ENCODE measurements around the gene GIT2. TPM values are rescaled to one million over a fixed set of nuclear protein-coding genes. Genes with fewer than 3 reads are reported as not detected.

GIT2 gene
- total RNA-seq, 1 experiment from 2014 or later = 36.0 TPM

- no peak for DNase-seq (ENCODE audit: low read depth, low spot score)
- in situ Hi-C loops (cut with HindIII; ENCODE audit: low pct_unique_long_range_greater_than_20kb, low sequenced_read_pairs) = no loop called here
These were observed 35.0 kb downstream of the GIT2 start for GRCh38 chr12:109961201-109961600.

DNA sequence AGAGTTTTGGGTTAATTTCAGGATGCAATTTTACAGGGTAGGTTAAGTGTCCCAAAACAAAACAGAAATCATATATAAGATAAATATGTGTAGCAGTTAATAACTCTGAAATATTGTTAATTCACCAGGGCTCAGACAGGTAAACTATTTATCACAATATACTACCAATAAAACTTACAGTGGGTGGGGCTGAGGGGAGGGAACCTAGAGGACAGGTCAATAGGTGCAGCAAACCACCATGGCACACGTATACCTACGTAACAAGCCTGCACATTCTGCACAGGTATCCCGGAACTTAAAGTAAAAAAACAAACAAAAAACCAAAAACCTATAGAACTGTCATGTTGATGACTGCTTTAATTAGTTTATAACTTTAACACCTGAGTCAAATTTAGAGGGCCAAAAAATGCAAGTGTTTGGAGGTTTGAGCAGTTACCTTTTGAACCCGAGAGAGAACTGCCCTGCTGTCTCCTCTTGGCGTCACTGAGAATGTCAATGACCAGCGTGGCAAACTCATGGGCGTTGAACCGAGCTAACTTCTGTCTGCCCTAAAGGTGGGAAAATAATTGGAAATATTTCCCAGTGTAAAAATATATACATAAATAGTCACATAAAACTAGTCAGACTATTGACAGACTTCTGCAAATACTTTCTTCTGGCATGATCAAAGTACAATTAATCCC lies 36.6 kb downstream of the GIT2 start:
- in situ Hi-C loops (cut with HindIII; ENCODE audit: low pct_unique_long_range_greater_than_20kb, low sequenced_read_pairs) = no loop called here
- DNase-seq (ENCODE audit: low read depth, low spot score) = no peak

DNA sequence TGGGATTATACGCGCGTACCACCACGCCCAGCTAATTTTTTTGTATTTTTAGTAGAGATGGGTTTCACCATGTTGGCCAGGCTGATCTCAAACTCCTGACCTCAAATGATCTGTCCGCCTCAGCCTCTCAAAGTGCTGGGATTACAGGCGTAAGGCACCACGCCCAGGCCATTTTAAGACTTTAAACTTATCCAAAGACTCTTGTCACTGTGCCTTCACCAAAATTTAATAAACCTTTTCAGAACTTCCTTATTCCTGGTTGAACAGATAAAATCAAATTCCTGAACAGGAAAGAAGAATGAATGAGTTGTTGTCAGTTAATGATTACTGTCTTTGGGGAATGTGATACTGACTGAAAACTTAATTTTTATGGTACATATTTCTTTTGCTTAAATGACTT lies 37.8 kb downstream of the GIT2 start:
- DNase-seq (ENCODE audit: low read depth, low spot score) = no peak
- in situ Hi-C loops (cut with HindIII; ENCODE audit: low pct_unique_long_range_greater_than_20kb, low sequenced_read_pairs) = no loop called here

DNA sequence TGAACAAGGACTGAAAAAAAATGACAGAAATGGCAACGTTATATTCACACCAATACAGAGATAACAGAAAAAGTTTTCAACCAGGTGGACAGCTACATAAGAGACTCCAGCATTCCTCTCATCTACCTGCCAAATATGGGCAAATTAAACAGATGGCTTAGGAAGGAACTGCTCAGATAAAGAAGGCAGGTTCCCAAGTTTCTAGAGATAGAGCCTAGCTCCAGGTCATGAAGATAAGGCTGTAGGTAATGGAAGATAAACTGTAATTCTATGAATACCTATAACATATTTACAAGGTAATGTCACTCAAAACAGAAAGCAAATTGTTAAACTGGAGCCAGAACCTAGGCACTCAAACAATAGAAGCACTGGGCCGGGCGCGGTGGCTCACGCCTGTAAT lies 42.5 kb downstream of the GIT2 start:
- in situ Hi-C loops (cut with HindIII; ENCODE audit: low pct_unique_long_range_greater_than_20kb, low sequenced_read_pairs) = no loop called here
- DNase-seq (ENCODE audit: low read depth, low spot score) = no peak

GRCh38 chr12:109952873-109953272 lies 43.3 kb downstream of the GIT2 start:
- in situ Hi-C loops (cut with HindIII; ENCODE audit: low pct_unique_long_range_greater_than_20kb, low sequenced_read_pairs) = no loop called here
- no peak for DNase-seq (ENCODE audit: low read depth, low spot score)

- in situ Hi-C loops (cut with HindIII; ENCODE audit: low pct_unique_long_range_greater_than_20kb, low sequenced_read_pairs) = no loop called here
These were observed 43.9 kb downstream of the GIT2 start for GRCh38 chr12:109952160-109952858.

GRCh38 chr12:109951751-109952150 lies 44.4 kb downstream of the GIT2 start:
- no peak for DNase-seq (ENCODE audit: low read depth, low spot score)
- in situ Hi-C loops (cut with HindIII; ENCODE audit: low pct_unique_long_range_greater_than_20kb, low sequenced_read_pairs) = no loop called here

More at GRCh38 chr12:109952160-109952858, 43.9 kb downstream of the GIT2 start:
- DNase-seq (ENCODE audit: low read depth, low spot score) = no peak

- no peak for DNase-seq (ENCODE audit: low read depth, low spot score)
- in situ Hi-C loops (cut with HindIII; ENCODE audit: low pct_unique_long_range_greater_than_20kb, low sequenced_read_pairs) = no loop called here
These were observed 45.0 kb downstream of the GIT2 start for GRCh38 chr12:109951136-109951535.

GRCh38 chr12:109950625-109951024 lies 45.5 kb downstream of the GIT2 start:
- no peak for DNase-seq (ENCODE audit: low read depth, low spot score)
- in situ Hi-C loops (cut with HindIII; ENCODE audit: low pct_unique_long_range_greater_than_20kb, low sequenced_read_pairs) = no loop called here

DNA sequence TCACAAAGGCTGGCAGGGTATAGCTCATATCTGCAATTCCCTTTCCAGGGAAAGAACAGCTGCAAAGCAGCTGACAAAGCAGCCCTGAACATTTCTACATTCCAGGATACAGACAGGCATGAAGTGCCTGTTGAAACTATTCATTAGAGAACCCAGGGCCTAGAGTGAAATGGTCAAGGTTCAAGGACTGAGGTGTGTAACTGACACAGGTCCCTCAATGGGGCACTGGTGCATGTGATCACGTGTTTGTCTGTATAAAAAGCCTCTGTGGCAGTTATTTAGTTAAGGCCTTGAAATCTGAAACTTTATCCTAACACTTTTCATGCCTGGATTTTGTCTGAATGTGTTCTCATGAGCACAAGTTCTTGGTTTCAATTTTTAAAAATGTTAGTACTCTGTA lies 47.1 kb downstream of the GIT2 start:
- in situ Hi-C loops (cut with HindIII; ENCODE audit: low pct_unique_long_range_greater_than_20kb, low sequenced_read_pairs) = no loop called here

GRCh38 chr12:109948368-109948767 lies 47.8 kb downstream of the GIT2 start:
- no peak for DNase-seq (ENCODE audit: low read depth, low spot score)
- in situ Hi-C loops (cut with HindIII; ENCODE audit: low pct_unique_long_range_greater_than_20kb, low sequenced_read_pairs) = no loop called here

More for the DNA sequence above, 47.1 kb downstream of the GIT2 start:
- DNase-seq (ENCODE audit: low read depth, low spot score) = peak; percentile 55

- in situ Hi-C loops (cut with HindIII; ENCODE audit: low pct_unique_long_range_greater_than_20kb, low sequenced_read_pairs) = no loop called here
- DNase-seq (ENCODE audit: low read depth, low spot score) = peak; percentile 97
These were observed 48.6 kb downstream of the GIT2 start for GRCh38 chr12:109947521-109947920.

DNA sequence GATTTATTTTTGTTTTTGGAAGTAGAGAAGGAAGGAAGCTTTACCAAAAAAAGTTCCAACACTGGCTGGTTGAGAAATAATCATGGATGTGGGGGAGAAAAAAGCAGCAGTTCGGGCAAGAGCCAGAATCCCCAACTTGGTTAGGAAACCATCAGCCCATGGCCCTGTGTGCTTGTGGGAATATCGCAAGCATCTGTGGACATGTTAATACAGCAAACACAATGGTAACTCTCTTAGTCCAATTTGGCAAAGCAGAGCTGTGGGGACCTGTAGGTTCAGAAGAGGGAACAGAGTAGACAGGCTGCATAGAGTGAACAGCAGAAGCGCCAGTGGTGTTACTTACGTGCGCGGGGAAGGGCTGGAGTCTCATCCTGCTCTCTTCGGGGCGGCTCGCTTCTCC lies 49.3 kb downstream of the GIT2 start:
- in situ Hi-C loops (cut with HindIII; ENCODE audit: low pct_unique_long_range_greater_than_20kb, low sequenced_read_pairs) = no loop called here
- no peak for DNase-seq (ENCODE audit: low read depth, low spot score)

- in situ Hi-C loops (cut with HindIII; ENCODE audit: low pct_unique_long_range_greater_than_20kb, low sequenced_read_pairs) = no loop called here
- peak; percentile 73 for DNase-seq (ENCODE audit: low read depth, low spot score)
These were observed 49.7 kb downstream of the GIT2 start for GRCh38 chr12:109946505-109946904.

- DNase-seq (ENCODE audit: low read depth, low spot score) = peak; percentile 79
- in situ Hi-C loops (cut with HindIII; ENCODE audit: low pct_unique_long_range_greater_than_20kb, low sequenced_read_pairs) = no loop called here
These were observed 51.4 kb downstream of the GIT2 start for GRCh38 chr12:109944561-109945359.

DNA sequence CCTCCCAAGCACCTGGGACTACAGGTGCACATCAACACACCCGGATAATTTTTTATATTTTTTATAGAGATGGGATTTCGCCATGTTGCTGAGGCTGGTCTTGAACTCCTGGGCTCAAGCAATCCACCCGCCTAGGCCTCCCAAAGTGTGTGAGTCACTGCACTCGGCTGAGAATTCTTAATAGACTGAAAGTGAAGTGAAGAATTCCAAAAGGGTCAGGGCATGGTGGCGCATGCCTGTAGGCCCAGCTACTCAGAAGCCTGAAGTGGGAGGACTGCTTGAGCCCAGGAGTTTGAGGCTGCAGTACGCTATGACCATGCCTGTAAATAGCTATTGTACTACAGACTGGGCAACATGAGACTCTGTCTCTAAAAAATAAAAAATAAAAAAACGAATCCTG lies 52.4 kb downstream of the GIT2 start:
- in situ Hi-C loops (cut with HindIII; ENCODE audit: low pct_unique_long_range_greater_than_20kb, low sequenced_read_pairs) = no loop called here
- DNase-seq (ENCODE audit: low read depth, low spot score) = no peak

DNA sequence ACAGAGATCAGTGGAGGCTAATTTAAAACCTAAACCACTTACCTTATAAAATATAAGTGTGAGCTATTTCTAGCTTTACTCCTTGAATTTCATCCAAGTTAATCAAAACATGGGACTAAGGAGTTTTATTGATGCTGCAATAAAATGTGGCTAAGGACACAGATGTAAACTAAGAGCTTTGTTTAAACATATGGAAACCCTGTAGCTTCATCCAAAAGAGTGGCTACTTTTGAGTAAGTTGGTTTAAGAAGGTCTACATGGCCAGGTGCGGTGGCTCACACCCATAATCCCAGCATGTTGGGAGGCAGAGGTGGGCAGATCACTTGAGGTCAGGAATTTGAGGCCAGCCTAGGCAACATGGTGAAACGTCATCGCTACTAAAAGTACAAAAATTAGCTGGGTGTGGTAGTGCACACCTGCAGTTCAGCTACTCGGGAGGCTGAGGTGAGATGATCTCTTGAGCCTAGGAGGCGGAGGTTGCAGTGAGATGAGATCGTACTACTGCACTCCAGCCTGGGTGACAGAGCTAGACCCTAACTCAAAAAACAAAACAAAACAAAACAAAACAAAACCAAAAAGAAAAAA lies 55.7 kb downstream of the GIT2 start:
- in situ Hi-C loops (cut with HindIII; ENCODE audit: low pct_unique_long_range_greater_than_20kb, low sequenced_read_pairs) = no loop called here
- DNase-seq (ENCODE audit: low read depth, low spot score) = no peak

GRCh38 chr12:109939504-109939903 lies 56.7 kb downstream of the GIT2 start:
- in situ Hi-C loops (cut with HindIII; ENCODE audit: low pct_unique_long_range_greater_than_20kb, low sequenced_read_pairs) = no loop called here
- no peak for DNase-seq (ENCODE audit: low read depth, low spot score)

All from SK-MEL-5 (cell line).